Chondrocyte (in vitro differentiated cells): ENCODE results near the gene ASCL2. TPM values are rescaled to one million over a fixed set of nuclear protein-coding genes. Genes with fewer than 3 reads are reported as not detected.

Source experiments
- DNase-seq: peaks from one replicate; pipeline ENCODE4 v3.0.0; 2021; ENCODE audit warnings: mixed read lengths, low spot score
- H3K27ac Mint-ChIP-seq: one replicate; pipeline ENCODE4 v1.8.0; 2021; ENCODE audit warnings: mild to moderate bottlenecking, moderate library complexity, mixed read lengths; ENCODE audit not compliant: unreplicated experiment
- H3K27me3 Mint-ChIP-seq: 2 replicates; pipeline ENCODE4 v1.8.0; 2021; ENCODE audit warnings: low read depth, mixed read lengths
- H3K36me3 Mint-ChIP-seq: 2 replicates; pipeline ENCODE4 v1.8.0; 2021; ENCODE audit warnings: low read depth, mixed read lengths
- H3K4me1 Mint-ChIP-seq: 2 replicates; pipeline ENCODE4 v1.8.0; 2021; ENCODE audit warnings: low read depth, mild to moderate bottlenecking, mixed read lengths
- H3K4me3 Mint-ChIP-seq: one replicate; pipeline ENCODE4 v1.8.0; 2021; ENCODE audit warnings: mild to moderate bottlenecking, moderate library complexity, mixed read lengths; ENCODE audit not compliant: unreplicated experiment
- H3K9me3 Mint-ChIP-seq: 2 replicates; pipeline ENCODE4 v1.8.0; 2021; ENCODE audit warnings: low read depth, mixed read lengths
- total RNA-seq: library from RNA; stranded (reverse); gene quantifications from 3 replicates; pipeline ENCODE4 v1.2.1, GENCODE V29; 2021
- TF ChIP-seq, protein P1 (sequence below): fragments of 200-600 bp; sonication (generic); IDR thresholded peaks from 2 replicates; pipeline ENCODE4 v1.5.0; 2021; ENCODE audit warnings: antibody characterized with exemption, mild to moderate bottlenecking, moderate library complexity

ASCL2 gene
- total RNA-seq, 1 donor from 2014 or later = not detected

DNA sequence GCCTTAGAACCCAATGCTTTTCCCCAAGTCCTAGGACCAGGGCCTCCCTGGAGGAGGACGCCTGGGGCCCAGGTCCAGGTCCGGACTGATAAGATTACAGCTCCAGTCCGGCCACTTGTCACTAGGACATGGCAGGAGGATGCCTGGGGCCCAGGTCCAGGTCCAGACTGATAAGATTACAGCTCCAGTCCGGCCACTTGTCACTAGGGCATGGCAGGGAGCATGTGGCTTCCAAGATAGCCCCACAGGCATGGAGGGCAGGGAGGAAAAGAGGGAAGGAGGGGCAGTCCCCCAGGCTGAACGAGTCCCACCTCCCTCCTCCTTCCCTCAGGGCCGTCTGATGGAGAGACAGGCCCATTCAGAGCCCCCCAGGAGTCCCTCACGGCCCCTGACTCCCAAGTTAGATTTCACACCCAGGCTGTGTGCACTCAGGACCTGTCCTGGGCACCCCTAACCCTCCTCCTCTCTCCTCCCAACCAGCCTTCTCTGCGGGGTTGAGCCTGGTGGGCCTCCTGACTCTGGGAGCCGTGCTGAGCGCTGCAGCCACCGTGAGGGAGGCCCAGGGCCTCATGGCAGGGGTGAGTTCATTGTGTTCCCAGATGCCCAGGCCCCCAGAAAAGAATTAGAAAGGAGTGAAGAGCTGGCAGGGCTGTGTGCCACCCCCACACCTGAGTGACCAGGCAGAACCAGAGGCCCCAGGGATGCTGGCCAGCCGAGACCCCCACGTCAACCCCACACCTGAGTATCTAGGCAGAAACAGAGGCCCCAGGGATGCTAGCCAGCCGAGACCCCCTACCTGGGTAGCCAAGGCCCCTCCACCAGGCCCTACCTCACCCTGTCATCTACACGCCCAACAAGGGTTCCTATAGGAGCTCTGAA is 33.5 kb upstream of the ASCL2 start:
- H3K9me3 Mint-ChIP-seq = no peaks in the 10 kb centered on the region
- H3K4me1 Mint-ChIP-seq = peaks cover 13% of the 10 kb centered on the region
- H3K27me3 Mint-ChIP-seq = peaks cover 3% of the 10 kb centered on the region
- no peak overlapping the region for H3K27ac Mint-ChIP-seq
- DNase-seq = no peak
- no peak overlapping the region for H3K4me3 Mint-ChIP-seq
- TF ChIP-seq, protein P1, sequence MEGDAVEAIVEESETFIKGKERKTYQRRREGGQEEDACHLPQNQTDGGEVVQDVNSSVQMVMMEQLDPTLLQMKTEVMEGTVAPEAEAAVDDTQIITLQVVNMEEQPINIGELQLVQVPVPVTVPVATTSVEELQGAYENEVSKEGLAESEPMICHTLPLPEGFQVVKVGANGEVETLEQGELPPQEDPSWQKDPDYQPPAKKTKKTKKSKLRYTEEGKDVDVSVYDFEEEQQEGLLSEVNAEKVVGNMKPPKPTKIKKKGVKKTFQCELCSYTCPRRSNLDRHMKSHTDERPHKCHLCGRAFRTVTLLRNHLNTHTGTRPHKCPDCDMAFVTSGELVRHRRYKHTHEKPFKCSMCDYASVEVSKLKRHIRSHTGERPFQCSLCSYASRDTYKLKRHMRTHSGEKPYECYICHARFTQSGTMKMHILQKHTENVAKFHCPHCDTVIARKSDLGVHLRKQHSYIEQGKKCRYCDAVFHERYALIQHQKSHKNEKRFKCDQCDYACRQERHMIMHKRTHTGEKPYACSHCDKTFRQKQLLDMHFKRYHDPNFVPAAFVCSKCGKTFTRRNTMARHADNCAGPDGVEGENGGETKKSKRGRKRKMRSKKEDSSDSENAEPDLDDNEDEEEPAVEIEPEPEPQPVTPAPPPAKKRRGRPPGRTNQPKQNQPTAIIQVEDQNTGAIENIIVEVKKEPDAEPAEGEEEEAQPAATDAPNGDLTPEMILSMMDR = no peak
- no peaks in the 10 kb centered on the region for H3K36me3 Mint-ChIP-seq

DNA sequence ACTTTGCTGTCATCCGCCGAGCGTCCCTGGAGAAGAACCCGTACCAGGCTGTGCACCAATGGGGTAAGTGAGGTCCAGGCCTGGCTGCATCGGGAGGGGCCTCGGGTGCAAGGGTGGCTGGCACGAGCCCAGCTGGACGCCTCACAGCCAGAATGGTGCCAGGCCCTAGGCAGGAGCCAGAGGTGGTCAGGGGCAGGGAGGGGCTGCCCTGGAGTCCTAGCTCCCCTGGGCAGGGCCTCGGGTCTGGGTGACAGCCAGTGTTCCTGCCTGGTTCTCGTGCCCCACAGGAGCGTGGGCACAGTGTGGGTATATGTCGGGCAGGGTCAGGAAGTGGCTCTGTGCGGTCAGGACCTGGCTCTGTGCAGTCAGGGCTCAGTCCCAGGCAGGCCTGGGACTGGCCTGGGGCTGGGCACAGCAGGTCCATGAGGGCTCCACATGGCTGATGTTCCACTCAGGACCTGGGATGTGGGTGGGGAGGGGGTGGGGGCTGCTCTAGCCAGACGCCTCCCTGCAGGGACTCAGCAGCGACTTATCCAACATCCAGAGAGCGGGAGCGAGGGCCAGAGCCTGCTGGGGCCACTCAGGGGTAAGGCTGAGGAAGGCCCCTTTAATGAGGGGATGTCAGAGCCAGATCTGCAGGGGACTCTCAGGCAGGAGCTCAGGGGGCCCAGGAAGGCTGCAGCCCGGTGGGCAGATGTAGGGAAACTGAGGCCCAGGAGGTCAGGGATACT is 32.7 kb upstream of the ASCL2 start:
- Mint-ChIP-seq H3K27me3 (peaks cover 3% of the 10 kb centered on the region), H3K36me3 (no peaks in the 10 kb centered on the region), H3K27ac (no peak overlapping the region), H3K4me3 (no peak overlapping the region), H3K9me3 (no peaks in the 10 kb centered on the region), H3K4me1 (peaks cover 13% of the 10 kb centered on the region)
- TF ChIP-seq, protein P1 = no peak
- no peak for DNase-seq

DNA sequence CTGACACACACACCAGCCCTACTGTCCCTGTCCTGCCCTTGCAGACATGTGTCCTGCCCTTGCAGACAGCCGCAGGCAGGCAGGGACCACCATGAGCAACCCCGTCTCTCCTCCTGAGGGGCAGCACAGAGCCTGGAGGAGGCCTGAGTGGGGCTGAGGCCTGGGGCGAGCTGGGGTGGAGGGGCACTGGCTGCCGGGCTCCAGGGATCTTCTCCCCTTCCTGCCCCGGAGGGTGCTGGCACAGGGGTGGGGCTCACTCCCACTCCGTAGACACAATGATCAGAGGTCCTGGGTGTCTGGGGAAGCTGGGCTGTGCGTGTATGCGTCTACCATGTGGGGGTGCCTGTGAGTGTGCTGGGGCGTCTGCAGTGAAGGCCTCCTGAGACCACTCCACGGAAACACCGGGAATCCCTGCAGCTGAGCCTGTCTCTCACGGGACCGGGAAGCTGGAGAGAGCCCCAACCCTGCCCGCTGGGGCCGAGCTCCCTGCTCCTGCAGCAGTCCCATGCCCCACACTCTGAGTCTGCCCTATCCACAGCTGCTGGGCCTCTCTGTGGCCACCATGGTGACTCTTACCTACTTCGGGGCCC is 32.0 kb upstream of the ASCL2 start:
- TF ChIP-seq, protein P1 = no peak
- Mint-ChIP-seq H3K27ac (no peak overlapping the region), H3K9me3 (no peaks in the 10 kb centered on the region), H3K4me3 (no peak overlapping the region), H3K36me3 (no peaks in the 10 kb centered on the region), H3K27me3 (peaks cover 4% of the 10 kb centered on the region), H3K4me1 (peaks cover 13% of the 10 kb centered on the region)
- no peak for DNase-seq

DNA sequence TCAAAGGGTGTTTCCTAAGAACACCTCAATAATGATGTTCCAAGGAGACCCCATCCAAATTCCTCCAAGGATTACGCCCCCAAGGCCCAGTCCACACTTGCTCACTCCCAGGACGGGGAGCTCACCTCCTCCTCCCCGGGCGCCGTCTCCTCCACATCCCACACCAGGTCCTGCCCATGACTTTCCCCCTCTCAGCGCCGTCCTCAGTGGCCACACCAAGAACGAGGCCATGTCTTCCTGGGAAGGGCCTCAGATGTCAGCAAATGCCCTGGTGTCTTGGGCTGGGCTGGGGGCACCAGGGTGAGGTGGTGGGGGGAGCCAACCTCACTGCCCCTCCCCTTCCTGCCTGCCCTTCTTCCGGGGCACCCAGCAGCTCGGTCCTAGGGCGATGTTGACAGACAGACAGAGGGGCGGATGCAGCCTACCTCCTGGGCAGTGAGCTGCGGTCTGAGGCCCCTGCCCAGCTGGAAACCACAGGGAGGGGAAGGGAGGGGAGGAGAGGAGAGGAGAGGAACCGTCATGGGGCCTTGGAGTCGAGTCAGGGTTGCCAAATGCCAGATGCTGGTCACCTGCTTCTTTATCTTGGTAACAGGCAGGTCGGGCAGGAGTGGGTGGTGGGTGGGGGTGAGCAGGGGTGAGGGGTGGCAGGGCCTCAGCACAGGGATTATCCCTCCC is 31.4 kb upstream of the ASCL2 start, which contains the start of the genes C11orf21 and TSPAN32:
Gene C11orf21 (minus strand): TSS at position 288 of the 675 bp plus-strand sequence. CDS start 110 bp downstream, at position 178.
Gene TSPAN32 (plus strand): TSS at position 383 of the 675 bp plus-strand sequence. CDS start 137 bp downstream, at position 520.
- Mint-ChIP-seq H3K4me1 (peaks cover 13% of the 10 kb centered on the region), H3K27ac (no peak within 1 kb of the TSS)
- no peak for DNase-seq

More for the DNA sequence above, 31.4 kb upstream of the ASCL2 start, which contains the start of the genes C11orf21 and TSPAN32:
- TF ChIP-seq, protein P1 = no peak
- Mint-ChIP-seq H3K27me3 (peaks cover 6% of the 10 kb centered on the region), H3K9me3 (no peaks in the 10 kb centered on the region), H3K4me3 (no peak within 1 kb of the TSS), H3K36me3 (no peaks in the 10 kb centered on the region)
